HG02981 (cell line): Measurements from ENCODE around the gene TNFRSF13B.

Source experiments
- ATAC-seq: cut with Tn5 transposase; IDR thresholded peaks from one replicate; pipeline ENCODE4 v1.9.1; 2021; ENCODE audit warnings: mild to moderate bottlenecking, moderate library complexity; ENCODE audit not compliant: unreplicated experiment

The TNFRSF13B gene

GRCh38 chr17:16940116-16940881 lies 31.6 kb downstream of the TNFRSF13B start:
- no peak for ATAC-seq

GRCh38 chr17:16939606-16940115 lies 32.3 kb downstream of the TNFRSF13B start:
- no peak for ATAC-seq

- ATAC-seq: no peak
These were observed 32.7 kb downstream of the TNFRSF13B start for GRCh38 chr17:16939208-16939576.

- no peak for ATAC-seq
These were observed 33.3 kb downstream of the TNFRSF13B start for GRCh38 chr17:16938496-16939207.

GRCh38 chr17:16938031-16938430 lies 33.9 kb downstream of the TNFRSF13B start:
- ATAC-seq: no peak

GRCh38 chr17:16937431-16937830 lies 34.5 kb downstream of the TNFRSF13B start:
- no peak for ATAC-seq

- ATAC-seq: no peak
These were observed 35.2 kb downstream of the TNFRSF13B start for GRCh38 chr17:16936536-16937310.

GRCh38 chr17:16935786-16936185 lies 36.1 kb downstream of the TNFRSF13B start:
- ATAC-seq: no peak

GRCh38 chr17:16935241-16935663 lies 36.7 kb downstream of the TNFRSF13B start:
- ATAC-seq: no peak

GRCh38 chr17:16934836-16935235 lies 37.1 kb downstream of the TNFRSF13B start:
- no peak for ATAC-seq

GRCh38 chr17:16934133-16934795 lies 37.7 kb downstream of the TNFRSF13B start:
- ATAC-seq: no peak

- ATAC-seq: no peak
These were observed 38.4 kb downstream of the TNFRSF13B start for GRCh38 chr17:16933317-16934132.

GRCh38 chr17:16932611-16933010 lies 39.3 kb downstream of the TNFRSF13B start:
- no peak for ATAC-seq

- ATAC-seq: no peak
These were observed 39.8 kb downstream of the TNFRSF13B start for GRCh38 chr17:16932156-16932555.

- no peak for ATAC-seq
These were observed 40.4 kb downstream of the TNFRSF13B start for GRCh38 chr17:16931318-16932060.

- no peak for ATAC-seq
These were observed 41.2 kb downstream of the TNFRSF13B start for GRCh38 chr17:16930571-16931317.

- no peak for ATAC-seq
These were observed 42.0 kb downstream of the TNFRSF13B start for GRCh38 chr17:16929757-16930520.
